Fibroblast of pulmonary artery (primary cell): ENCODE results near the gene UCK2.
A peak's percentile ranks its signal among the peaks of the same experiment; 100 is the strongest.

Experiments
- DNase-seq: peaks from one replicate; pipeline ENCODE4 v3.0.0-alpha.2; 2010; ENCODE audit warnings: low read depth
- H3K4me3 ChIP-seq: replicated peaks from 2 replicates; pipeline ENCODE4 v1.5.1; 2011; ENCODE audit warnings: low read depth, mild to moderate bottlenecking, control low read depth, low read length, moderate library complexity
- TF ChIP-seq, protein P1 (sequence below): IDR thresholded peaks from 2 replicates; pipeline ENCODE4 v1.5.1; 2011; ENCODE audit warnings: mild to moderate bottlenecking, control low read depth, low read length, inconsistent platforms; ENCODE audit errors: missing control alignments

Gene UCK2

DNA sequence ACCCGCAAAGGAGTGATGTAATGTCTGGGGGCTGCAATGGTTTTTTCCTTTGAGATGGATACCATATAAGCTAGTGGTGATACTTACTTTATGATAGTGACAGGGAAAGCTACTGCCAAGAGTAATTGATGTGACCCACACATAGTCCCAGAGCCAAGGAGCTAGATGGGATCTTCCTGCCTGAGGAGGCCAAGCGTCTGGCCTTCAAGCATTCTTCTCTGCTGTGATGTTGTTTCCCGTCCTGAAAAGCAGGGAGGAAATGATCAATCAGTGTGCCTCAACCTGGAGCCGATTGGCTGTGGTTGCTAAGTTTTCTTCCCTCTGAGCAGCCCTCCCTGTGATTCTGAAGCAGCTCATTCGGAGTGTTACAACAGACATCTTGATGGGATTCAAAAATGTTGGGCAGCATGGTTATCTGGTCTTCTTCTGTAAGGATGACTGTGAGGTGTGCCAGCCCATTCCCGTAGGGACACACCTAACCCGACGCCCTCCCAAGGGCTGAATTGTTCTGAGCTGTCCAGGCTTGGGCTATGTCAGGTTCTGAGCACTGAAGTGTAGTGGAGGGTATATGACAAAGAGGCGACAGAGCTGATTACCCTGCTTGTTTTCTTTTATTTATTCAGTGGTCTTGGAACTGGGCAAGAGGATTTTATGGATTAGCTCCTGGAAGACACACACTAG lies 56.7 kb downstream of the UCK2 start:
- H3K4me3 ChIP-seq = no peak overlapping the region
- DNase-seq = peak; percentile 39
- TF ChIP-seq, protein P1, sequence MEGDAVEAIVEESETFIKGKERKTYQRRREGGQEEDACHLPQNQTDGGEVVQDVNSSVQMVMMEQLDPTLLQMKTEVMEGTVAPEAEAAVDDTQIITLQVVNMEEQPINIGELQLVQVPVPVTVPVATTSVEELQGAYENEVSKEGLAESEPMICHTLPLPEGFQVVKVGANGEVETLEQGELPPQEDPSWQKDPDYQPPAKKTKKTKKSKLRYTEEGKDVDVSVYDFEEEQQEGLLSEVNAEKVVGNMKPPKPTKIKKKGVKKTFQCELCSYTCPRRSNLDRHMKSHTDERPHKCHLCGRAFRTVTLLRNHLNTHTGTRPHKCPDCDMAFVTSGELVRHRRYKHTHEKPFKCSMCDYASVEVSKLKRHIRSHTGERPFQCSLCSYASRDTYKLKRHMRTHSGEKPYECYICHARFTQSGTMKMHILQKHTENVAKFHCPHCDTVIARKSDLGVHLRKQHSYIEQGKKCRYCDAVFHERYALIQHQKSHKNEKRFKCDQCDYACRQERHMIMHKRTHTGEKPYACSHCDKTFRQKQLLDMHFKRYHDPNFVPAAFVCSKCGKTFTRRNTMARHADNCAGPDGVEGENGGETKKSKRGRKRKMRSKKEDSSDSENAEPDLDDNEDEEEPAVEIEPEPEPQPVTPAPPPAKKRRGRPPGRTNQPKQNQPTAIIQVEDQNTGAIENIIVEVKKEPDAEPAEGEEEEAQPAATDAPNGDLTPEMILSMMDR = no peak

- DNase-seq = peak; percentile 48
- TF ChIP-seq, protein P1 = no peak
- H3K4me3 ChIP-seq = no peak overlapping the region
Measured at GRCh38 chr1:165884690-165885304, 57.4 kb downstream of the UCK2 start.

GRCh38 chr1:165885305-165885694 lies 57.9 kb downstream of the UCK2 start:
- H3K4me3 ChIP-seq = no peak overlapping the region
- TF ChIP-seq, protein P1 = no peak
- no peak for DNase-seq

GRCh38 chr1:165886193-165886592 lies 58.8 kb downstream of the UCK2 start:
- no peak for DNase-seq
- TF ChIP-seq, protein P1 = no peak

DNA sequence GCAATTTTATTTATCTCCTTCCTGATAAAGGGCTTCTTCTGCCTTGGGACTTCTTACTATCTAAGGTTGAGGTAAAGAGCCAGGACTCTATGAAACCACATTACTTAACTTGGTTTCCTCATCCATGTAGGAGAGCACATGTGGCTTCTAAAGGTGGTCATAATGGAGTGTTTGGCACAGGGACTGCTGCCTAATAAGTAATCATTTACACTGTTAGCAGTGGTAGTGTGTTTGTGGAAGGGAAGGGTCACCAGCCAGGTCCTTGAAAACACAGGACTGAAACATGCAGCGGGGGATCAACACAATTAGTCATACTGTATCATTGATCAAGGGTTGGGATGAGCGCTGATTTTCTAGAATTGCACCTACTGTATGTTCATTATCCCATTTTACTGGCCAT lies 59.6 kb downstream of the UCK2 start:
- TF ChIP-seq, protein P1 = no peak
- DNase-seq = no peak
- no peak overlapping the region for H3K4me3 ChIP-seq

More at GRCh38 chr1:165886193-165886592, 58.8 kb downstream of the UCK2 start:
- no peak overlapping the region for H3K4me3 ChIP-seq

DNA sequence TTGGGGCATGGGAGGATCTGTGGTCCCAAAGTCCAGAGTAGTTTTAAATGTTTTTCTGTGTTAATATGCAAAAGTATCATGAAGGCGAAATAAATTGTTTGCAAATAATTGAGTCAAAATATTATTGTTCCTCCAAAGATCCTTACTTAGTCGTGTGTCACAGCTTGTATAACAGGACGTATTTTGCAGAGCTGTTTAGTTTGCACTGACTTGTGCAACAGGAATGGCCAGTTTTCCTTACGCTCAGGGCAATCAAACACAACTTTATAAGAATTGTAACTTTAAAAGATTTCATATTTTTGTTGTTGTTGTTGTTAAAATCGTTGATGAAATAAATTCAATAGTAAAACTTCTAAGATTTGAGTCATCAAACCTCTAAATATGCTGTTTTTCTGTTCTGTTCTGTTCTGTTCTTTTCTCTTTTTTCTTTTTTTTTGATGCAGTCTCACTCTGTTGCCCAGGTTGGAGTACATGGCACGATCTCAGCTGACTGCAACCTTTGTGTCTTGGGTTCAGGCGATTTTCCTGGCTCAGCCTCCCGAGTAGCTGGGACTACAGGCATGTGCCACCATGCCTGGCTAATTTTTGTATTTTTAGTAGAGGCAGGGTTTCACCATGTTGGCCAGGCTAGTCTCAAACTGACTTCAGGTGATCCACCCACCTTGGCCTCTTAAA lies 60.6 kb downstream of the UCK2 start:
- TF ChIP-seq, protein P1 = no peak
- no peak overlapping the region for H3K4me3 ChIP-seq

More for the DNA sequence above, 60.6 kb downstream of the UCK2 start:
- DNase-seq = no peak
